GM18519 (cell line): ENCODE results near the gene CFL1.
A peak's percentile ranks its signal among the peaks of the same experiment; 100 is the strongest.
"Not testable (repeated sequence)": the region's sequence is repeated elsewhere in the genome, so short reads cannot be mapped to it uniquely, and the experiment has no call there.

Experiments
- ATAC-seq: cut with Tn5 transposase; IDR thresholded peaks from one replicate; pipeline ENCODE4 v1.9.1; 2021; ENCODE audit warnings: mild to moderate bottlenecking, moderate library complexity; ENCODE audit not compliant: unreplicated experiment, low FRiP score

Gene CFL1

DNA sequence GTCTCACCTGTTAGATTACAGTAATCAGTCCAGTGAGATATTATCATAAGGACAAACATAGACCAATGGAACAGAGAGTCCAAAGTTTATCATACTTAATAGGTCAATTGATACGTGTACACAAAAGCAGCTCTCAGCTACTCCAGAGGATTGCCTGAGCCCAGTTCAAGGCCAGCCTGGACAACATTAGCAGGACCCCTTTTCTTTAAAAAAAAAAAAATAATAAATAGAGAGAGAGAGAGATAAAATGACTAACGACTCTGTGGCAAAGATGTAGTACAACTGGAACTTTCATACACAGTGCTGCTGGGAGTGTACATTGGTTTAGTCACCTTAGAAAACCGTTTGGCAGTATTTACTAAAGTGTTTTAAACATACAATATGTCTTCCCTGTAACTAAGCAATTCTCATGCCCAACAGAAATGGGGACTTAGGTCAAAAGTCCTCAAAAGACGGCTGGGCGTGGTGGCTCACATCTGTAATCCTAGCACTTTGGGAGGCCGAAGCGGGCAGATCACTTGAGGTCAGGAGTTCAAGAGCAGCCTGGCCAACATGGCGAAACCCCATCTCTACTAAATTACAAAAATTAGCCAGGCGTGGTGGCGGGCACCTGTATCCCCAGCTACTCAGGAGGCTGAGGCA lies 13.6 kb downstream of the CFL1 start:
- ATAC-seq, result no peak

DNA sequence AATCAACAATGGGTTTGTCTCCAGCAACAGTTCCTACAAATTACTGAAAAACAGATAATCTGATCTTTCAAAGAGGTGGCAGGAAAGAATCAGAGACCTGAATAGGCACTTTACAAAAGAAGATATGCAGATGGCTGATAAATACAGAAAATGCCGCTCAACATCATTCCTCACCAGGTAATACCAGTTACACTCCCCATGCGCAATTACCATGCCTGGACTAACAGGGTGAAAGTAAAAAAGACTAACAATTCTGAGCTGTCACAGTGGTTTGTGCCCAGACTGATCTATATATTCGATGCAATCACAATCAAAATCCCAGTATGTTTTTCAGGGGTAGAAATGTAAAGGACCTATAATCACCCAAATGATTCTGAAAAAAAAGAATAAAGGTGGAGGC lies 14.2 kb downstream of the CFL1 start:
- no peak for ATAC-seq

DNA sequence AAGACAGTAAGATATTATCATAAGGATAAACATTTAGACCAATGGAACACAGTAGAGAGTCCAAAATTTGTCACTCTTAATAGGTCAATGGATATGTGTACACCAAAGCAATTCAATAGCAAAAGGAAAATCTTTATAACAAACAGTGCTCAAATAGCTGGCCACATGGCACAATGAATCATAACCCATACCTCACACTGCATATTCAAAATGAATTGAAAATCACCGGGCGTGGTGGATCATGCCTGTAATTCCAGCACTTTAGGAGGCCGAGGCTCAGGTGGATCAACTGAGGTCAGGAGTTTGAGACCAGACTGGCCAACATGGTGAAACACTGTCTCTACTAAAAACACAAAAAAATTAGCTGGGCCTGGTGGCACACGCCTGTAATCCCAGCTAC lies 15.8 kb downstream of the CFL1 start:
- no peak for ATAC-seq

DNA sequence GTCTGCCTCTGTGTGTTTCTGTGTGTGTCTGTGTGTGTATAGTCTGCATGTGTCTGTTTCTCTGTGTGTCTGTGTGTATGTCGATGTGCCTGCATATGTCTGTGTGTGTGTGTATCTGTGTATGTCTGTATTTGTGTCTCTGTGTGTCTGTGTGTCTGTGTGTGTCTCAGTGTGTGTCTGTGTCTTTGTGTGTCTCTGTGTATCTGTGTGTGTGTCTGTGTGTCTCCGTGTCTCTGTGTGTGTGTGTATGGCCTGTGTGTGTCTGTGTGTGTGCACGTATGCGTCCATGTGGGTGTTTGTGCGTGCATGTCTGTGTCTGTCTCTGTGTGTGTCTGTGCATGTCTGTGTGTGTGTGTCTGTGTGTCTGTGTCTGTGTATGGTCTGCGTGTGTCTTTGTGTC lies 23.8 kb downstream of the CFL1 start:
- no peak for ATAC-seq

DNA sequence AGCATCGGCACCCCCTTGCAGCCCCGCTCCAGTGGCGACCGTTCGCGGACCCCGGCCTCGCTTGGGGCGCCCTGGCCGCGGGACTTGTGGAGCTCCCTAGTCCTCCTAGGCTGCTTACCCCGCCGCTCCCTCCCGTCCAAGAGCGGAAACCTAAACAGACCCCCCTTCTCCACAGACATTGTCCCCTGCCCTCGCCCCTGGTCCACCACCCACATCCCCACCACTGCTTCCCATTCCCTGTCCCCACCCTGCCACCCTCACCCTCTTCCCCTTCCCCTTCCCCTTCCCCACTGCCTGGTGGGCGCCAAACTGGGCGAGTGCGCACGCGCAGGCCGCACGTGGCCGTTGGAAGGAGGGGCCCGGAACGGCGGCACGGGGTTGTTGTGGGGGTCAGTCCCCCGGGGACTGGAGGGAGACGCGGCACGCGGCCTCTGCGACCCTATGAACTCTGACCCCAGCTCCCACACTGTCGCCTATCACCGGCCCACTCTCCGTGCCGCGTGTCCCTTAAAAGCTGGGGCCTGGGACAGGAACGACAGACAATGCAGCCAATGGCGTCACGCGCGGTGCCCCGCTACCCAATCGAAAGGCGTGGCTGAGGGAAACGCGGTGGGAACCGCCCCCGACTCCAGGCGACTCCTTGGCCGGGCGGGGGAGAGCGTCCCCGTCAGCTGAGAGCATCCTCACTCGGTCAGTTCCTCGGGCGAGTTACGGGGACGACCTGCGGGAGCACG lies 24.5 kb downstream of the CFL1 start, which contains the start of gene SNX32:
Gene SNX32, plus strand, starts transcription at position 667 of the 734 bp plus-strand sequence. CDS start 103 bp downstream, outside the sequence.
- ATAC-seq, result peak; percentile 71

DNA sequence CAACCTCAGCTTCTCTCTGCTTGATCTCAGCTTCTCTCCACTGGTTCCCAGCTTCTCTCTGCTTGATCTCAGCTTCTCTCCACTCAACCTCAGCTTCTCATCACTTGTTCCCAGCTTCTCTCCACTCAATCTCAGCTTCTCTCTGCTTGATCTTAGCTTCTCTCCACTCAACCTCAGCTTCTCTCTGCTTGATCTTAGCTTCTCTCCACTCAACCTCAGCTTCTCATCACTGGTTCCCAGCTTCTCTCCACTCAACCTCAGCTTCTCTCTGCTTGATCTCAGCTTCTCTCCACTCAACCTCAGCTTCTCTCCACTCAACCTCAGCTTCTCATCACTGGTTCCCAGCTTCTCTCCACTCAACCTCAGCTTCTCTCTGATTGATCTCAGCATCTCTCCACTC lies 25.7 kb downstream of the CFL1 start:
- not testable (repeated sequence) for ATAC-seq

DNA sequence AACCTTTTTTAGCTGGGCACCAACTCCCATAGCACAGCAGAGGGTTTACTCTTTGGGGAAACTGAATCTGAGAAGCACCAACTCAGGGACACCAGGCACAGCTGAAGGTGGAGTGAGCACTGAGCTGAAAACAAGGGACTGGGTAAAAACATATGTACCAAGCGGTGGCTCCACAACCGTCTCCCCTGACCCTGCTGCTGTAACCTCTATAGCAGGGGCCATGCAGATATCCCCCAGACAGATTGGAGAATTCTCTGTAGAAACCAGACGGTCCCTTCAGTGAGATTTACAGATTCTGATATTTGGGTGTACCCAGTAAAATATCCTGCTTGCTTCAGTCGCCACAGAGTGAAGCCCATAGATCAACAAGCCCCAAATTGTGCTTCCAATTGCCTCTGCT lies 28.5 kb downstream of the CFL1 start:
- ATAC-seq, result no peak

DNA sequence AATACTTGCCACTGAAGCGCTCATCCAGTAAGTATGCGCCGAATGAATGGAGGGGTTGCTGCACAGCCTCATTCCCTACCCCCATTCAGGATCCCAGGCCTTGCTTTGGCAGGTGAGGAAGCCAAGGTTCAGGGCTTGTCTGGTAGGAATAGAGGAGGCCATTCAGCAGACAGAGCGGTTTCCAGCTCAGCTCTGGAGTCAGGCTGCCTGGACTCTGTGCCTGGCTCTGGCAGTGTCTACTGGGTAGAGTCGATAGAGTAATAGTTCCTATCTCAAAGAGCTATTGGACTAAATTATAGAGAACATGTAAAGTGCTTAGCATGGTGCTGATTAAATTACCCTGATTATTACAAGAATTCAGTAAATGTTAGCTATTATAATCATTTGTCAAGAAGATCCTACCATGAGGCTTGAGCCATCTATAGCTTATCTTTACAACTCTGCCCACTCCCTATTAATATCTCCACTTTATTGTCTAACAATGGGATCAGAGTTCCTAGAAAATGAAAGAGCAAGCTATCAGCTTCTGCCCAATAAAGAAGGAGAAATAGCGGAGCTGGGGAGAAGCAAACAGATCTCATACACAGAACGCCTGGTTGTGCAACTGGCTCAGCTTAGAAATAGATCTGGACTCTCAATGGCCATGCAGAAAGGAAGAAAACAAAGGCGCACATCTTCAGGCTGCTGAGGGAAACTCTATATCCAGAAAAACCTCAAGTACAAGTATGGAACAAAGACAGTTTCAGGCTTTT lies 30.8 kb downstream of the CFL1 start:
- ATAC-seq, result no peak

DNA sequence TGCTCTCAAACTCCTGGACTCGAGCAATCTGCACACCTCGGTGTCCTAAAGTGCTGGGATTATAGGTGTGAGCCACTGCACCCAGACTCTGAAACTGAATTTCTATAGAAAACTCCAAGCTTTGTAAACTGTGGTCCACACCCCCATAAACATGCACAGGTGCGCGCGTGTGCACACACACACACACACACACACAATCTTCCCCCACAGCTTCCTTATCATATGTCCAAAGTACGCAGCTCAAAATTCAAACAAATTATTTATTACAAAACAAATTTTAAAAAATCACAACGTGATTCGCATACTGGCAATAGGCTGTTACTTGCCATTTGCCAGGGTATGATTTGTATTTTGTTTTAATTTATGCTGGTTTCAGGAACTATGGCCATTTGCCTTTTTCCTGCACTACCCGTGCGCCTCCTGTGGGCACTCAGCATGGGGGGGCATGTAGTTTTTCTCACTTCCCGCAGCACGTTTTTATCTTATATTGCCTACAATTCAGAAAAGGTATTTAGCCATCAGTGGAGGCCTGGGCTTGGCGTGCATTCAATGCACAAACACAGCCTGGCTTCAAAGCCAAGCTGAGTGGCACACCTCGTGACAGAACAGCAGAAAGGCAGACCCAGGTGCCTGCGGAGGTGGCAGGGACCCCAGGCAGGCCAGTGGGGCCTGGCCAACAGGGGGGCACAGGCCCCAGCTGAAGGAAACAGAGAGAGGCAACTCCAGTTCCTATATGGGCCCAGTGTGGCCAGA lies 35.0 kb downstream of the CFL1 start:
- no peak for ATAC-seq

DNA sequence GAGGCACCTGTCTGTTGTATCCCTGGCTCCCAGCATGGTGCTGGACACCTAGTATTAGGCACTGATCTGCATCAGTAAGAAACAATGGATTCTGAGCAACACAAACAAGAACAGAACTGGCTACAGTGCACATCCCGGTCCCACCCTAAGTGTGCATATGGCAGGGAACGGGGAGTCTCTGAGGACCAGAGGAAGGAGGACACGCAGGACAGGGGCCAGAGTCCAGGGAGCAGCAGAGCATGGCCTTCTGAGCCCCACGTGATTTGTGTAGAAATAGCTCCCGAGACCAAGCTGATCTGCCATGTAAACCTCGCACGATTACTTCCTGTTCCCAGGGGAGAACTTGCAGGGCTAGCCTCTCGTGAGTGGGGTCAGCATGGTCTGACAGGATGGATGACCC lies 36.9 kb downstream of the CFL1 start:
- no peak for ATAC-seq

DNA sequence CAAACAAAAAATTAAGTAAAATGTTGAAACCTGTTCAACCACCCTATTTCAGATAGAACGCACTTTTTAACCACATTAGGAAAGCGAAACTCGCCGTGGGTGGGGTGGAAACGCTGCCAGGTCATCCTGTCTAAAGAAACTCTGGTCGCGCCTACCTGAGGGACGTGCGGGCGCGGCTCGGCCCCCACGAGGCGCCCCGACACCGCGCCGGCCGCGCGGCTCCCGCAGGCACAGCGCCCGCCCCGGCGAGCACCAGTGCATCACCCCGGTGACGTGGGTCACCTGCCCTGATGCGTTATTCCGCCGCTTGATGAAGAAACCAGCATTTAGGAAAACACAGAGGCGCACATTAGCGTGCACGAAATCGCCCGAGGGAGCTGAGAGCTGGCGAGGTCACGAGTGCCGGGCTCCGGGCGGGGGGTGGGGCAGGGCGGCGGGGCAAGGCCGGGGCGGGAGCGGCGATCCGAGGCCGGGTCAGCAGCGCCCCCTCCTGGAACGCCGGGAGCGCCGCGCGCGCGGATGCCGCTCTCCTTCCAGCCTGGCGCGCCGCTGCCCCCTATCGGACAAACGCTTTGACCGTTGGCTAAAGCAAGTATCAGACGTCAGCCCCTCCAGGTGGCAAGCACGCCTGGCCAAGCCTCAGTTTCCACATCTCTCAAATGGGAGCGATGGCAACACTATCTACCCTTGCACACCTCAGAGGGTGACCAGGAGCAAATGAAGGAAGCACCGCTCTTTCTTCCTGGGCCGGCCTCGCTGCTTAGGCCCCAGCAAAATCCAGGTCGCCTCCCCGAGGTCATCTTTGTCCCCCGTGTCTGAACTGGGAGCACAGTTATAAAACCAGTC lies 39.9 kb downstream of the CFL1 start:
- ATAC-seq, result peak; percentile 76

DNA sequence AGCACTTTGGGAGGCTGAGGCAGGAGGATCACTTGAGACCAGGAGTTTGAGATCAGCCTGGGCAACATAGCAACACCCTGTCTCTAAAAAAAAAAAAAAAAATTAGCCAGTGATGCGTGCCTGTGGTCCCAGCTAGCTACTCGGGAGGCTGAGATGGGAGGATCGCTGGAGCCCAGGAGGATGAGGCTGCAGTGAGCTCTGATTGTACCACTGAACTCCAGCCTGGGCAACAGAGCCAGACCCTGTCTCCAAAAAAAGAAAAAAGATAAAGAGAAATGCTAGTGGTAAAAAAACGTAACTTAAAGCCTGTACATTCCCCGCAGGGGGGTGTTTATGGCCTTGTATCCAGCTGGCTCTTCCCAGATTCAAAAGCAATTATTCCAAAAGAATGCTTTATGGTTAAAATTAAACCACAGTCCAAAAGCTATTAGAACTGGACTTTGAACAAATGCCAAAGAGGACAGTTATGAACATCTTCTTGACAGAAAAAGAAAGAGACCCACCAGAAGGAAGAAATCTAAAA lies 40.6 kb downstream of the CFL1 start:
- ATAC-seq, result no peak

DNA sequence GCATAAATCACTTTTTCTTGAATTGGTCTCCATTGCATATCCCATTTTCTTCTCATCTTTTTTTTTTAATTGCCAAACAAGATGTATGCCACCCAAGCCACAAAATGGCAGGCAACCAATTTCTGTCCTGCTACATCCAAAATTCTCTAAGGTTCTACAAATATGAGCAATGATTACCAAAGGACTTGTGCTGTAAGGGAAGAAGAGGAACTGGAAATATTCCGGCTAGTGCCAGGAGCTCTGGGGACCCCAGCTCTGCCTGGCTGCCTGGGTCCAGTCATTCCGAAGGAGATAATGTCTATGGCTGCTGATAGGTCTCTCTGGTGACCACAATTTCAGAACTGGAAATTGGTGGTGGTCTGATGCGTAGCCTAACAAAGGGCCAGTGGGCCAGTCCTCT lies 41.3 kb downstream of the CFL1 start:
- no peak for ATAC-seq

DNA sequence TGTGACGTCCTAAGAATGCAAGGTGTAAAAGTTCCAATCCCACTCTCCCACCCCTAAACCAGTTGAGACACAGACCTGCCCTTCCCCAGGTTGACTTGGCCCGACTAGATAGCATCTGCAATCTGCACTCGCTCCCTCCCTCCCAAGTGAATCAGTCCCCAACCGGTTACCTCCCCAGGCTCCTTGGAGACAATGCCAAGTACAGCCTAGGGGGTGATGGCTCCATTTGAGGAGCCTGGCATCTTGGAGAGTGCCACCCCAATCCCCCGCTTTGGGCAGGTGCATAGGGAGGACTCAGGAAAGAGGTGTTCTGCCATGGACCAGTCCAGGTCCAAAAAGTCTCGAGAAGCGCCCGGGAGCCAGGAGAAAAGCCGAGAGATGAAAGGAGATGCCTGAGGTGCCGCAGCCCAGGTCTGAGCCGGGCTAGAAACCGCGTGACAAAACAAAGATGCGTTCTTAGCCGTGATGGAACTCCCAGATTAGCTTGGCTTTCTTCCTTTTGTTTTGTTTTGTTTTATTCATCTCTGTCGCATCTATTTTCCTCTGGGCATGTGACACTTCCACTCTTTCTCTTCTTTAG lies 42.9 kb downstream of the CFL1 start:
- no peak for ATAC-seq

DNA sequence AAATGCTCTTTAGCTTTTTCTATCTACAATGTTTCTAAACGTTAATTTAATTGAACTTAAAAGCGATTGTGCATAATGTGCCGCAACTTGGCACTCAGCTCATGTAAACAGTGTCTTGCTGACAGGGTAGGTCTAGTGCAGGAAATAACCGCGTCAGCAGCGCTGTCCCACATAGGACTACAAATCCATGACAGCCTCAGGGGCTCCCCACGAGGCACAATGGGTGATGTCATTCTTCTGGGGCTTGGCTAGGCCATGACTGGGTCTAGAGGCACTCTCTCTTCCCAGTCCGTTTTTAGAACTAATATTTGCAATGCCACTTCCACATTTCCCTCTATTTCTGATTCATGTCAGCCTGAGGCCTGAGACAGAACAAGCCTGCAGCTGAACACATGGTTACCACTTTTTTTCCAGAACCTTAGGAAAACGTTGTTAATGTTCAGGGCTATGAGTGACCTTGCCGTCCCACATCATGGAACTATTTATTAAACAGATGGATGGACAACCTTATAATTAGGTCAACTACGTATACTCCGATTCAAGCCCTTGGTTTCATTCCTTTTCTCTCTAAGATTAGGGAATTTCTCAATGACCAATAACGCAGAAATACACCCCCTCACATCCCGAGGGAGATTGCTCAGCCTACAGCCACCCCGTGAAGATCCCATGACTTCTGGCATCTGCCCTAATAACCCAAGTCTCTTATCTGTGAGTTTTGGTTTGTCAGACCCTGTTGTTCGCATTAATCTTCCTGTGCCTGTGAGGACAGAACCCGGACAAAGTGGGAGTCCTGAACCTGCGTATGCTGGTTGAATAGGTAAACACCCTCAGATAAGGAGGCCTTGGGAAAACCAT lies 43.6 kb downstream of the CFL1 start:
- ATAC-seq, result no peak

DNA sequence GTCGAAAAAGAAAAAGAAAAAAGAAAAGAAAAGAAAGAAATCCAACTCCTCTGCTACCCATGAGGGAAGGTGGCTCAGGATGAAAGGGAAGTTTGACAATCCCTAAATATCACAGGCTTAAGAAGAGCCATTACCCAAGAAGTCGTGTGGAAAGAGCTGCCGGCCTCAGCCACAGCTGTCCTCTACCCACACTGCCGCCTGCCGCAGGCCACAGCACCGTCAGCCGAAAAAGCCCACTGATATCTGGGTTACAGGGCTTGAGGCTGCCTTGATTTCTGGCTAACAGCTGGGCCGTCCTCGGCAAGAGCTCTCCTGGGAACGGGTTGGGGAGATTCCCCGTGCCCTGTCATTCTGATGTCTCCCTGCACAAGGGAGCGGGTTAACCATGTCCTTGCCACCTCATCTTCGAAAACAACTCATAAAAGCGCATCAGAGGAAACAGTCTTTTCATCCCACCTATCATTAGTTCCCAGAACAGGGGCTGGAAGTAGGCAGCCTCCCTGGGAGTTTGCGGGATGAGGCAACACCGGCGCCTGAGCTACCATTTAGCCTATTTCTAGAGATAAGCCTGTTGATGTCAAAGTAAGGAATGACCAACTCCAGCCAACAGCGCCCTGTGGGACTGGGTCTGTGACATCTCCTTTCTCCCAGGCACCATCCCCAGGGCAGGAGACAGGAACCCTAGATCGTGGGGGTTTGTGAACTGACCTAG lies 46.1 kb downstream of the CFL1 start:
- ATAC-seq, result no peak

DNA sequence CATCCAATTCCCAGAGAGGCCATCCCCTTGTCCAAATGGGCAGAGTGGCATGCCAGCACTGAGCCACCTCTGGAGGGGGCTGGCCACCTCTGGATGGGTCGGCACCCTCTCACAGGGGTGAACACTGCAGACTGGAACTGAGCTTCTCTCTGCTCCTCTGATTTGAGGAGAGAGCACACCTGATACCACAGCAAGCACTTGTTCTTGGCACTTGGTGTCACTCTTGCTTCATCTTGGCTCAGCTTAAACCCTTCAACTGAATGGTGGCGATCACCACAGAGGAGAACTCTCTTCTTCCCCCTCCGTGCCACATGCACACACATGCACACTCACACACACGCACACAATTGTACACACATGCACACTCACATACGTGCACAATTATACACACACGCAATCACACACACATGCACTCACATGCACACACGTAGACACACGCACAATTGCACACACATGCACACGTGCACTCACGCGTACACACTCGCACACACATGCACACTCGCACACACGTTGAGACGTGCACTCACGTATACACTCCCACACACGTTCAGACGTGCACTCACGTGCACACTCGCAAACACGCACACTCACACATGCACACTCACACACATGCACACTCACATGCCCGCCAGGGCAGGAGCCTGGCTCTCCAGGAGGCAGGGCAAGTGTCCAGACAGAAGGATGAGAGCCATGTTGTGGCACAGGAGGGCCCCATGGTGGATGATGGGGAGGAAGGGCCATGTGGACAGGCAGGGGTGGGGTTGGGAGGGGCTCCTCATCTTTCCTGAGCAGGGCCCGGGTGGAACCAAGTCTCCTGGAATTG lies 47.7 kb downstream of the CFL1 start:
- no peak for ATAC-seq
